B cell (primary cell): ENCODE measurements around the gene ASMTL. TPM values are rescaled to one million over a fixed set of nuclear protein-coding genes. Genes with fewer than 3 reads are reported as not detected.

Experiments used
- ATAC-seq: fragments of 200-7000 bp; cut with Tn5 transposase; one replicate; pipeline ENCODE4 v1.10.0; 2021; ENCODE audit warnings: low read depth, mild to moderate bottlenecking, moderate number of reproducible peaks, moderate library complexity
- CTCF ChIA-PET: fragments of 350-600 bp; sonication (Branson Sonifier 250); formaldehyde crosslinking; loops from one replicate; lab custom pipeline; 2021; ENCODE audit warnings: antibody characterized with exemption, inconsistent platforms; lab: Charles Lee
- POLR2A ChIA-PET: fragments of 350-600 bp; sonication (Branson Sonifier 250); formaldehyde crosslinking; loops from one replicate; lab custom pipeline; 2021; ENCODE audit warnings: antibody characterized with exemption; lab: Charles Lee
- DNase-seq: peaks from one replicate; pipeline ENCODE4 v3.0.0; 2013
- H2AFZ ChIP-seq: 2 replicates; pipeline ENCODE4 v1.6.1; 2012; ENCODE audit warnings: mild to moderate bottlenecking, low read depth, low read length; ENCODE audit not compliant: insufficient read depth, poor library complexity, severe bottlenecking
- H3K27ac ChIP-seq, 2 donors: 1 replicate in 1 of 2; 2 replicates in 1 of 2; pipeline ENCODE4 v1.5.1; 2012 to 2013; ENCODE audit warnings: low read length in 2 of 2, mild to moderate bottlenecking in 2 of 2, moderate library complexity in 1 of 2
- H3K27me3 ChIP-seq, 4 experiments: fragments of 200-600 bp in 1 of 4; sonication (generic) in 1 of 4; replicated peaks in 1 of 4; 1 replicate in 2 of 4; 2 replicates in 2 of 4; pipeline versions ENCODE4 v1.6.1 to v1.7.0; 2013 to 2016; ENCODE audit warnings: low read length in 3 of 4, mild to moderate bottlenecking in 2 of 4, mixed read lengths in 1 of 4, moderate library complexity in 1 of 4; ENCODE audit not compliant: insufficient read depth in 4 of 4, control insufficient read depth in 3 of 4; ENCODE audit errors: control extremely low read depth in 1 of 4
- H3K36me3 ChIP-seq, 2 experiments: replicated peaks in 1 of 2; 1 replicate in 1 of 2; 2 replicates in 1 of 2; pipeline versions ENCODE4 v1.6.1 to v1.7.1; 2013; ENCODE audit warnings: low read length in 1 of 2; ENCODE audit not compliant: insufficient read depth in 2 of 2, control insufficient read depth in 1 of 2; ENCODE audit errors: control extremely low read depth in 1 of 2, extremely low read depth in 1 of 2
- H3K4me1 ChIP-seq, 2 donors: fragments of 200-600 bp in 1 of 2; sonication (generic) in 1 of 2; 1 replicate in 1 of 2; 2 replicates in 1 of 2; pipeline versions ENCODE4 v1.5.1 to v1.6.1; 2013 to 2017; ENCODE audit warnings: low read length in 2 of 2; ENCODE audit not compliant: control insufficient read depth in 2 of 2, insufficient read depth in 2 of 2
- H3K4me2 ChIP-seq: replicated peaks from 2 replicates; pipeline ENCODE3; 2012; ENCODE audit warnings: mild to moderate bottlenecking, low read depth, low read length; ENCODE audit not compliant: poor library complexity, severe bottlenecking
- H3K4me3 ChIP-seq, 5 experiments: fragments of 200-600 bp in 1 of 5; sonication (generic) in 1 of 5; 1 replicate in 3 of 5; 2 replicates in 2 of 5; pipeline versions ENCODE4 v1.5.1 to v1.7.0; 2011 to 2016; ENCODE audit warnings: low read length in 4 of 5, mild to moderate bottlenecking in 4 of 5, low read depth in 2 of 5, control low read depth in 1 of 5, moderate library complexity in 1 of 5; ENCODE audit not compliant: insufficient read depth in 1 of 5; ENCODE audit errors: control extremely low read depth in 1 of 5, extremely low read depth in 1 of 5
- H3K79me2 ChIP-seq: fragments of 200-600 bp; sonication (generic); one replicate; pipeline ENCODE4 v1.6.0; 2016; ENCODE audit warnings: low read length; ENCODE audit not compliant: control insufficient read depth, insufficient read depth
- H3K9ac ChIP-seq: fragments of 200-600 bp; sonication (generic); 2 replicates; pipeline ENCODE4 v1.6.1; 2017; ENCODE audit warnings: mild to moderate bottlenecking, low read length, moderate library complexity
- H3K9me3 ChIP-seq, 3 donors: one replicate each; pipeline versions ENCODE4 v1.6.1 to v1.7.1; 2013; ENCODE audit warnings: low read length in 2 of 3; ENCODE audit not compliant: control insufficient read depth in 2 of 3, insufficient read depth in 1 of 3; ENCODE audit errors: control extremely low read depth in 1 of 3
- H4K20me1 ChIP-seq: 2 replicates; pipeline ENCODE4 v1.6.0; 2012; ENCODE audit warnings: mild to moderate bottlenecking, low read length; ENCODE audit not compliant: insufficient read depth, control insufficient read depth, poor library complexity, severe bottlenecking
- H3K27ac Mint-ChIP-seq: one replicate; pipeline ENCODE4 v1.8.0; 2021; ENCODE audit warnings: mixed read lengths
- H3K27me3 Mint-ChIP-seq: one replicate; pipeline ENCODE4 v1.8.0; 2021; ENCODE audit warnings: mixed read lengths
- H3K4me1 Mint-ChIP-seq: one replicate; pipeline ENCODE4 v1.8.0; 2021; ENCODE audit warnings: mixed read lengths
- H3K4me3 Mint-ChIP-seq: one replicate; pipeline ENCODE4 v1.8.0; 2021; ENCODE audit warnings: mixed read lengths
- H3K9me3 Mint-ChIP-seq: one replicate; pipeline ENCODE4 v1.8.0; 2022; ENCODE audit warnings: mixed read lengths; ENCODE audit not compliant: insufficient read depth
- CTCF ChIP-seq: fragments of 200-600 bp; IDR thresholded peaks from one replicate; pipeline ENCODE4 v1.8.0; 2022; ENCODE audit warnings: antibody characterized with exemption, mild to moderate bottlenecking
- EZH2 ChIP-seq: IDR thresholded peaks from 2 replicates; pipeline ENCODE4 v1.6.1; 2012; ENCODE audit warnings: borderline replicate concordance, low read depth, mild to moderate bottlenecking, moderate library complexity, low read length; ENCODE audit not compliant: insufficient read depth, poor library complexity, severe bottlenecking
- WGBS: methylation state at CpG from one replicate; pipeline ENCODE4 v1.1.5; 2013; ENCODE audit warnings: missing lambda C conversion rate; ENCODE audit not compliant: insufficient coverage; 5-methylcytosine and 5-hydroxymethylcytosine counted together
- intact Hi-C: fragments of 100-400 bp; cut with micrococcal nuclease; formaldehyde crosslinking; loops from one replicate; pipeline ENCODE4 v1.10.0; 2022
- polyA plus RNA-seq: library from polyadenylated mRNA; depleted of rRNA; stranded (reverse); fragments of >200 nt; gene quantifications from 2 replicates; pipeline ENCODE4 v1.2.3, GENCODE V29; 2012
- total RNA-seq, 2 donors: library from RNA; stranded (reverse); fragments of 120-200 nt in 1 of 2; gene quantifications; 1 replicate in 1 of 2; 2 replicates in 1 of 2; pipeline versions ENCODE4 v1.2.3 to v1.2.4, GENCODE V29; 2013 to 2022

The ASMTL gene
- total and polyA plus RNA-seq, 2 donors (not counting 1 experiment from before 2014, with no cell fraction given) = 33.3 to 52.9 TPM

GRCh38 chrX:1403228-1403627 is 49.5 kb downstream of the ASMTL start:
- no peak overlapping the region for H3K4me3 ChIP-seq
- intact Hi-C loops = no loop called here
- H3K79me2 ChIP-seq = peaks cover 5% of the 10 kb centered on the region
- H3K9ac ChIP-seq = no peak overlapping the region
- Mint-ChIP-seq H3K27me3 (no peaks in the 10 kb centered on the region), H3K4me1 (no peaks in the 10 kb centered on the region), H3K4me3 (no peak overlapping the region), H3K9me3 (no peaks in the 10 kb centered on the region), H3K27ac (no peak overlapping the region)
- ChIA-PET POLR2A (no interaction called here), CTCF (no interaction called here)
- ATAC-seq (no peak), DNase-seq (no peak)
- peaks cover 8 to 66% of the 10 kb centered on the region in 2 experiments for H3K36me3 ChIP-seq
- H4K20me1 ChIP-seq = peaks cover 20% of the 10 kb centered on the region
- H2AFZ ChIP-seq = no peak overlapping the region
- WGBS = 99% methylated on average over 9 of the region's 10 CpGs
- no peaks in the 10 kb centered on the region for H3K4me1 ChIP-seq
- no peaks in the 10 kb centered on the region for H3K27me3 ChIP-seq
- H3K27ac ChIP-seq = no peak overlapping the region
- H3K4me2 ChIP-seq = no peak overlapping the region
- H3K9me3 ChIP-seq = no peaks in the 10 kb centered on the region
- TF ChIP-seq CTCF = no peak

DNA sequence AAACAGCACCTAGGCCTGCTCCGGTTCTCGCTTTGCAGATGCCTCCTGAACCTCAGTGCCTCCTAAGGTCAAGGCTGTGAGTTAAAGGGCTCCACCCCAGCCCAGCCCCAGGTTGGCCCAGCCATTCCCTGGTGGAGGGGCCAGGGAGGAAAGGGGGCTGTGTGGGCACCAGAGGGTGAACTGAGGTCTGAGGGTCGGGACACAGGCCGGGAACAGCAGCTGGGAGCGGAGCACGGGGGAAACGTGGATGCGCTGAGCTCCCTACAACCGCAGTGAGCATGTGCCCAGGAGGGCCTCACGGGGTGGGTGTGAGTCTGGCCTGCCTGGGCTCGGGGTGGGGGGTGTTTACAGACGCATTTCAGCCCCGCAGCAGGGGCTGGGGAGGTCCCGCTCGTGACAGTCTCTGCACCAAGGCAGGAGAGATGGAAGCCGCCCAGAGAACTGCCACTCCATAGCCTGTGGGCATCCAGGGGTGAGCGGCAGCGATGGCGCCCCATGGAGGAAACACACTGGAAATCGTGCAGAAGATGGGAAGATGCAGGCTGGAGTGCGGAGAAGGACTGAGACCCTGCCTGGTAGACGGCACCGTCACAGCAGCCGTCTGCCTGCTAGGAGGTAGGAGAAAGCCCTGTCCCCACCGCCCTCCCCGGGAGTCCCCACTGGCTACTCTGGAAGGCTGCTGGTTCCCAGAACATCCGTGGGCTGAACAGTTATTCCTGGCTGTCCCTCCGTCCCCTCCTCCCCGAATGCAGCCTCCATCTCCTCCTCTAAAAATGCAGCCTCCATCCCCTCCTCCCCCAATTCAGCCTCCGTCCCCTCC is 50.9 kb downstream of the ASMTL start:
- no peaks in the 10 kb centered on the region for H3K9me3 ChIP-seq
- ChIA-PET POLR2A (no interaction called here), CTCF (no interaction called here)
- H3K4me1 ChIP-seq = no peaks in the 10 kb centered on the region
- intact Hi-C loops = no loop called here
- H3K4me3 ChIP-seq = no peak overlapping the region
- peaks cover 22% of the 10 kb centered on the region for H4K20me1 ChIP-seq
- no peak overlapping the region for H3K27ac Mint-ChIP-seq
- no peak overlapping the region for H3K27ac ChIP-seq
- no peaks in the 10 kb centered on the region for H3K4me1 Mint-ChIP-seq
- H3K27me3 Mint-ChIP-seq = no peaks in the 10 kb centered on the region
- no peak overlapping the region for H2AFZ ChIP-seq
- no peak overlapping the region for H3K4me2 ChIP-seq
- no peak for TF ChIP-seq CTCF
- no peak for TF ChIP-seq EZH2
- DNase-seq (no peak), ATAC-seq (no peak)
- H3K36me3 ChIP-seq = peaks cover 8 to 57% of the 10 kb centered on the region in 2 experiments
- H3K9me3 Mint-ChIP-seq = no peaks in the 10 kb centered on the region
- peaks cover 5% of the 10 kb centered on the region for H3K79me2 ChIP-seq
- over 99% methylated on average over 29 of the region's 30 CpGs for WGBS
- no peak overlapping the region for H3K4me3 Mint-ChIP-seq
- no peaks in the 10 kb centered on the region for H3K27me3 ChIP-seq
- no peak overlapping the region for H3K9ac ChIP-seq
